Inferior parietal cortex (tissue), 1 donor: ENCODE data around the gene ALOX5.
"Not testable (repeated sequence)": the region's sequence is repeated elsewhere in the genome, so short reads cannot be mapped to it uniquely, and the experiment has no call there.

Source experiments
- DNase-seq: peaks from one replicate; pipeline ENCODE4 v3.0.0-alpha.2; 2016; ENCODE audit errors: extremely low spot score

Gene ALOX5

GRCh38 chr10:45374350-45375052 is 485 bp downstream of the ALOX5 start:
- no peak for DNase-seq

- DNase-seq: no peak
Measured at GRCh38 chr10:45375101-45375500, 1.1 kb downstream of the ALOX5 start.

GRCh38 chr10:45375716-45376231 is 1.8 kb downstream of the ALOX5 start:
- no peak for DNase-seq

- no peak for DNase-seq
Measured at GRCh38 chr10:45376371-45376801, 2.4 kb downstream of the ALOX5 start.

- DNase-seq: no peak
Measured at GRCh38 chr10:45377321-45377720, 3.3 kb downstream of the ALOX5 start.

GRCh38 chr10:45377858-45378257 is 3.8 kb downstream of the ALOX5 start:
- no peak for DNase-seq

GRCh38 chr10:45378914-45379726 is 5.1 kb downstream of the ALOX5 start:
- no peak for DNase-seq

GRCh38 chr10:45379891-45380540 is 6.0 kb downstream of the ALOX5 start:
- DNase-seq: no peak

GRCh38 chr10:45380903-45381620 is 7.0 kb downstream of the ALOX5 start:
- DNase-seq: no peak

- no peak for DNase-seq
Measured at GRCh38 chr10:45382591-45382990, 8.6 kb downstream of the ALOX5 start.

- DNase-seq: no peak
Measured at GRCh38 chr10:45383682-45384330, 9.8 kb downstream of the ALOX5 start.

- DNase-seq: no peak
Measured at GRCh38 chr10:45386657-45387056, 12.6 kb downstream of the ALOX5 start.

- no peak for DNase-seq
Measured at GRCh38 chr10:45387096-45387893, 13.3 kb downstream of the ALOX5 start.

GRCh38 chr10:45389671-45390070 is 15.7 kb downstream of the ALOX5 start:
- DNase-seq: not testable (repeated sequence)

- DNase-seq: not testable (repeated sequence)
Measured at GRCh38 chr10:45391636-45392035, 17.6 kb downstream of the ALOX5 start.

- no peak for DNase-seq
Measured at GRCh38 chr10:45395554-45395953, 21.5 kb downstream of the ALOX5 start.

GRCh38 chr10:45398595-45398994 is 24.6 kb downstream of the ALOX5 start:
- DNase-seq: no peak

GRCh38 chr10:45399113-45399512 is 25.1 kb downstream of the ALOX5 start:
- DNase-seq: no peak

GRCh38 chr10:45403151-45403550 is 29.1 kb downstream of the ALOX5 start:
- no peak for DNase-seq

GRCh38 chr10:45404087-45404769 is 30.2 kb downstream of the ALOX5 start:
- DNase-seq: no peak
